Stimulated activated naive CD4-positive, alpha-beta T cell (primary cell): ENCODE results near the gene RNASEH2B.

Experiments
- DNase-seq, 6 experiments: peaks; one replicate each; lab custom pipeline; 2025; lab: John Stamatoyannopoulos, UW

Gene RNASEH2B

GRCh38 chr13:50995854-50996253 lies 86.3 kb downstream of the RNASEH2B start:
- DNase-seq, result no peak

- no peak for DNase-seq
Measured at GRCh38 chr13:50998326-50998725, 88.7 kb downstream of the RNASEH2B start.

- DNase-seq, result no peak
Measured at GRCh38 chr13:50999641-51000040, 90.0 kb downstream of the RNASEH2B start.

DNA sequence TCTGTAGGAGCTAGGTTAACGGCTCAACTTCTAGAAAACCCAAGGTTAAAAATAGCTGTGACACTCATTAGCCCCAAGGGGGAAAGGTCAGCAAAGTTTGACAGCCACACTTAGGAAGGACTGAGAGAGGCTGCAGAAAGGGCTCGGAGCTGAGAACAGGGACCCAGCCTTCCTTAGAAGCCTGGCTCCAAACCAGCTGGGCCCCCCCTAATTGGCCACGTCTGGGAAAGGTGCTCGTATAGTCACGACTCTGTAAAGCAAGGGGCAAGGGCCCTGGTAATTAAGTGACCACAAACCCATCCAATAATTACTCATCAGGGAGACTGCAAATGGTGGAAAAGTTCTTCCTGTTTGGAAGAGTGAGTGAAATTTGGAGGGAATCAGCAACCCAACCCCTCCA lies 90.5 kb downstream of the RNASEH2B start:
- no peak for DNase-seq

- no peak for DNase-seq
Measured at GRCh38 chr13:51000571-51001260, 91.1 kb downstream of the RNASEH2B start.

GRCh38 chr13:51001335-51001734 lies 91.7 kb downstream of the RNASEH2B start:
- no peak for DNase-seq

- no peak for DNase-seq
Measured at GRCh38 chr13:51002736-51003135, 93.1 kb downstream of the RNASEH2B start.

GRCh38 chr13:51003642-51004041 lies 94.1 kb downstream of the RNASEH2B start:
- no peak for DNase-seq

DNA sequence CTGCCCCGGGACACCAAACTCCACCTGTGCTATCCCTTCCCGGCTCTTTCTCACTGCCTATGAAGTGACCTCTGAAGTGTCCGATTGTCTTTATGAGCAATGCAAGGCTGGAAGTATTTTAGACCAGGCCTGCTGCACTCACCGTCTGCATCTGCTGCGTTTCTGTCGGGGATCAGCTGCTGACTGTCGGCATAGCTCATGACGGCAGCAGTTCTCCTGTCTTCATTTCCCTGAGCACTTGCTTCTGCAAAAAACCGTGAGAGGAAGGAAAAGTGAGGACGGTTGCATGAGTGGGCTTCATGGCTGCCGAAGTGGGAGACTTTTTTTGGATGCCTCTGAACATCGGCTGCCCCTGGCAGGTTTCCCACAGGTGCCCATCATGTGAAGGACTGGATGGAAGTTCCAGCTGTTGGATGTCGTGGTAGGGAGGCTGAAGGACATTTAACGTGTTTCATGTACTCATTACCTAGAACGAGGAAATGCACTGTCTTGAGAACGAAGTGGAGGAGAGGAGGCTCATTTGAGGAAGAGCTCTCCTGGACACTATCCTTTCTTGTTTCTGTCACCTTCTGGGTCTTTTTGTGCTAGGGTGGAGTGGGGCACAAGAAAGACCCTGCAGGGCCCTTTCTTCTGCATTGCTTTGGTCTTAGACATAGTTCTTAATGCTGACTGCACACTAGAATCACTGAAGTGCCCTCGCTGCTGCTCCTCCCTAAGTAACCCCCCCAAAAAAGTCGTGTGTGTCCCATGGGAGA lies 94.7 kb downstream of the RNASEH2B start:
- DNase-seq, result no peak

GRCh38 chr13:51004918-51005460 lies 95.4 kb downstream of the RNASEH2B start:
- DNase-seq, result no peak

- no peak for DNase-seq
Measured at GRCh38 chr13:51005566-51005965, 96.0 kb downstream of the RNASEH2B start.
